NCI-H2171 treated with DMSO at 0.1 percent for 48 hours (cell line): ENCODE results near the gene HMX2.

Experiments
- DNase-seq: peaks from one replicate; lab custom pipeline; 2025; lab: John Stamatoyannopoulos, UW

HMX2 gene

GRCh38 chr10:123139165-123139520 lies 8.8 kb upstream of the HMX2 start:
- DNase-seq, result no peak

GRCh38 chr10:123139521-123140163 lies 8.3 kb upstream of the HMX2 start:
- DNase-seq, result no peak

GRCh38 chr10:123140164-123140982 lies 7.6 kb upstream of the HMX2 start:
- no peak for DNase-seq

- no peak for DNase-seq
These were observed 6.9 kb upstream of the HMX2 start for GRCh38 chr10:123140983-123141390.

GRCh38 chr10:123141791-123142700 lies 5.9 kb upstream of the HMX2 start:
- DNase-seq, result no peak

- no peak for DNase-seq
These were observed 5.2 kb upstream of the HMX2 start for GRCh38 chr10:123142701-123143161.

- DNase-seq, result no peak
These were observed 4.6 kb upstream of the HMX2 start for GRCh38 chr10:123143162-123143824.

GRCh38 chr10:123143825-123144168 lies 4.1 kb upstream of the HMX2 start:
- no peak for DNase-seq

- DNase-seq, result no peak
These were observed 3.0 kb upstream of the HMX2 start for GRCh38 chr10:123144697-123145541.

- no peak for DNase-seq
These were observed 2.4 kb upstream of the HMX2 start for GRCh38 chr10:123145542-123146012.

GRCh38 chr10:123146013-123146893 lies 1.7 kb upstream of the HMX2 start:
- DNase-seq, result no peak

- no peak for DNase-seq
These were observed 872 bp upstream of the HMX2 start for GRCh38 chr10:123146894-123147634.

GRCh38 chr10:123148414-123149161 lies 652 bp downstream of the HMX2 start:
- no peak for DNase-seq

GRCh38 chr10:123149162-123149567 lies 1.2 kb downstream of the HMX2 start:
- DNase-seq, result no peak

- DNase-seq, result no peak
These were observed 1.8 kb downstream of the HMX2 start for GRCh38 chr10:123149568-123150270.

GRCh38 chr10:123150271-123150985 lies 2.5 kb downstream of the HMX2 start:
- no peak for DNase-seq
